ENCODE measurements around the gene ZNF804B.
"Not testable (repeated sequence)": the region's sequence is repeated elsewhere in the genome, so short reads cannot be mapped to it uniquely, and the experiment has no call there.

Gene ZNF804B

DNA sequence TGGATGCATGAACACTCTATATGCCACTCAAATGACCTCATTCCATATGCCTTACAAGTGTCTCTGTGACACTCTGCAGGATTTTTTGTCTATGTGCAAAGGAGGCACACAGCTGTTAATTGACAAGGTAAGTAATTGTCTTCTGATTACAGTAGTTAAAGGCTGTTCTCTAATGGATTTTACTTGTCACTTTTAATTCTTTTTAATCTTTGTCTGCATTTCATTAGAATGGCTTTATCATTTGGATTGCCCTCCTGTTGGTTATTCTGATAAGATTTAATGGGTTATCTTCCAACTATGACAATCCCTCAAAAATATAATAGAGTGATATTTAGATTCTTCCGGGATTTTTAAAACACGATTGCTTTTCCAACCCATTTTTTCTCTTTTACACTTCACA lies 326.1 kb downstream of the ZNF804B start:
- DNase-seq (ENCODE audit: low spot score), result no peak

- DNase-seq (ENCODE audit: low spot score), result no peak
These were observed 332.1 kb downstream of the ZNF804B start for GRCh38 chr7:89091550-89091949.

DNA sequence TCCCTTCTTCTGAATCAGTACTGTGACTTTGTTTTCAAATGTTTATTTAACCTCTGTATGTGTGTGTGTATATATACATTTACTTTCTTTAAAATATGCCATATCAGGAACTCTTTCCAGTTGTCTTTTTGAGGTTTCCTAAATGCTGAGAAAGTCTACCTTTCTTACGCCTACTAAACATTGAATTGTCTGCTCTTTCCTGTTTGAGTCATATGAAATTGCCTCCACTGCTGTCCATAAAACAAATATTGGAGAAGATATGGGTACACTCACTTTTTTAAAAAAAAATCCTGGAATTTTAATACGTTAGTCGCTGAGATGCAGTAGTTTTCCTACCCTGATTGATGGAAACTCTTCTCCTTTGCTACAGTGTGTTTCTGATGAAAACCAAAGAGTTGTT lies 334.8 kb downstream of the ZNF804B start:
- no peak for DNase-seq (ENCODE audit: low spot score)

DNA sequence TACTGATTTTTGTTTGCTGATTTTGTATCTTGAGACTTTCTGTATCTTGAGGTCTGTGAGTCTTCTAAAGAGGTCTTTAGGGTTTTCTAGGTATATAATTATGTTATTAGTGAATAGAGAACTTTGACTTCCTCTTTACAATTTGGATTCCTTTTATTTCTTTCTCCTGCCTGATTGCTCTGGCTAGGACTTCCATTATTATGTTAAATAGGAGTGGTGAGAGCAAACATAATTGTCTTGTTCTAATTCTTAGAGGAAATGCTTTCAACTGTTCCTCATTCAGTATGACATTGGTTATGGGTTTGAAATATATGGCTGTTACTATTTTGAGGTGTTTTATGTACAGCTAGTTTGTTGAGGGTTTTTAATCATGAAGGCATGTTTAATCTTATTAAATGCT lies 344.1 kb downstream of the ZNF804B start:
- DNase-seq (ENCODE audit: low spot score), result no peak

DNA sequence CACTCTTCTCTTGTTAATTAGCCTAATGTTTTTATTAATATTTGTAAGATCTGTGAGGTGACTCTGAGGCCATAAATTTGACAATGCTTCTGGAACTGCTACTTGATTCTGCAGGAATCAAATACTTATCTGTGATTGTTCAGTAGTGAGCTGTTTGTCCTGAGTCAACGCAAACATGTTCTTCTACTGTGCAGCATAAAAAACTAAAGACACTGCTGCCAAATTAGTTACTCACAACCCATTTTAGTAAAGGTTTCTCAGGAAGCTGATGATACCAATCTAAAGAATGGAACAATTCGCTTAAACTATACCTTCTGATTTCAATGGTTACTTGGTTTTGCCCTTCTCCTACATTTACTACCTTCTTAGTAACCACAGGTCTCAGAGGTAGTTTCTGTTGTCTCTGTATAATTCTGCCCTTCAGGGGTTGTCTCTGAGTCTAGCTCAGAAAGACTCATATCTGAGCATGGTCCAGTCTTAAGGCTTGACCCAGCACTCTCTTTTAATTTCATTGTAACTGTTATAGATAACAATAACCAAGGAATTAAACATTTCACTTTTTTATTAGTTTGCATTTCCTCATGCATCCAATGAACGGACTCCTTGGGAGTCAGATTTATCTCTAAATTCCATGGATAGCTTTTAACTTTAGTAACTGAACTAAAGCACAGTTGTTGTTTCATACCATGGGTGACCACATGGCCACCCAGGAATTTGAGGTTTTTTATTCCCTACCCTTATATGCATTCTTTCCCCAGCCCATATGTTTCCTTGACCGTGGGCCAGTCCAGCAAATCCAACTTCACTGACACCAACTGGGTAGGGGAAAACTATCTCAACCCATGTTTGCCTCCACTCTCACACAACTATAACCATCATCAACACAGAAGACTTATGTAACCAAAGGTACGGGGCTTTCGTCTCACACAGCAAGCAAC lies 345.5 kb downstream of the ZNF804B start:
- DNase-seq (ENCODE audit: low spot score), result peak; percentile 6

GRCh38 chr7:89123871-89124270 lies 364.4 kb downstream of the ZNF804B start:
- no peak for DNase-seq (ENCODE audit: low spot score)

DNA sequence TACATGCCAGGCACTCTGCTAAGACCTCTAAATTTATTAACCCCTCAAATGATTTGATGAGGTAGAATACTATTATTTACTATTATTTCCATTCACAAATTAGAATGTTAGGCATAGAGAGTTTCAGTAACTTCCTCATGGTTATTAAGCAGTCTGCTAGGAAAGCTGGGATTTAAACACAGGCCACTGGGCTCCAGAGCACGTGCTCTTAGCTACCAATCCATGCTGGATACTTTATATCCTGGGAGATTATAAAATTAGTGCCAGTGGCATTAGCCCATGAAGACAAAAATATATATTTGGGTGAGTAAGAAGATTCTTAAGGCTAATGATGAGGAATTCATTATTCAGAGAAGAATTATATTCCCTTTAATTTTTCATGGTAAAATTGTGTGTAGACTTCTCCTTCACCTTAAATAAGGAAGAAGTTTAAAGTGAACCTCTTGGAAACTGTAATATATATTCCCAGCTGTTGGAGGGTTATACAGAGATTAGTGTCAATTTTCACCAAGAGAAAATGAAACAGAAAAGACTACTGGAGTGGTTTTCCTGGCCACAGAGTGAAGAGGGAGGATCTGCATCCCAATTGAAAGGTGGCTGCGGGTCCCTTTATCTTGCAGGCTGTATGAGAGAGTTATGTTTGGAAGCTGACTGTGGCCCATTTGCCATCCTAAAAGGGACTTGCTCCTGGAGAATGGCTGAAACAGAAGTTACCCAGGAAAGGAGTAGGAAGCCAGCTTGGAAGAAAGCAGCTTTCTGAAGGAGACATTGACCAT lies 370.3 kb downstream of the ZNF804B start:
- DNase-seq (ENCODE audit: low spot score), result no peak

DNA sequence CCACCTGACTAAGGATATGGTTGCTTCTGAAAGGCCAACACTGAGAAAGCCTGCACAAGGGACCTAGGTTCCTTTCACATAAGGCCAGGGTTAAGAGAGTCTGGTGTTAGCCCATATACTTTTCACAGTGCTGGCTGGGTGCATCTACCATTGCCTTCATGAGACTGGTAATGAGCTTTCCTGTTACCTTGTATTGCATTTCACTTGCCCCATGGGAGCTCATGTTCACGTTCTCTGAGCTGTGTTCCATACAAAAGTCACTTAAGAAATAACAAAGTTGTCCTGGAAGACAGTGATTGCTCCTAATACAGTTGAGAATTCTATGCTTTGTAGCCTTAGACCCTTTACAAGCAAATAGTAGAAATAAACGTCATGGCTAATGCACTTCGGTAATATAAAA lies 373.9 kb downstream of the ZNF804B start:
- DNase-seq (ENCODE audit: low spot score), result no peak

- no peak for DNase-seq (ENCODE audit: low spot score)
These were observed 374.3 kb downstream of the ZNF804B start for GRCh38 chr7:89133819-89134218.

GRCh38 chr7:89145801-89146200 lies 386.3 kb downstream of the ZNF804B start:
- no peak for DNase-seq (ENCODE audit: low spot score)

DNA sequence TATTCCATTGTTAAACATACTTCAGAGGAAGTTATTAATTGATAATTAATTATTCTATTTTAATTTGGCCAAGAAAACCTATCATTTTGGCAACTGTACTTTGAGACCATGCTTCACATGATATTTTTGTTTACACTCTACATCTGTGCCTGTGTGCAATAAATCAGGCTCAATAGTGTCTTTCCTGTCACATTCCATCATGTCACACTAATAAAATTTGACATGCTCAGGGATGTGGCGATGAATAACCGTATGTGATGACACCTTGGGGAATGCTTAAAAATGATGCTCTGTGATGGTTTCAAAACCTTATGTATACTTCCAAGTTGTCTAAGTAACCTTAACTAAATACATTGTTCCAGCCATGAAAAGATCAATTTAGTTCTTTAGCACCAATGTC lies 400.6 kb downstream of the ZNF804B start:
- no peak for DNase-seq (ENCODE audit: low spot score)

GRCh38 chr7:89165421-89165820 lies 405.9 kb downstream of the ZNF804B start:
- no peak for DNase-seq (ENCODE audit: low spot score)

- DNase-seq (ENCODE audit: low spot score), result no peak
These were observed 411.1 kb downstream of the ZNF804B start for GRCh38 chr7:89170628-89171027.

DNA sequence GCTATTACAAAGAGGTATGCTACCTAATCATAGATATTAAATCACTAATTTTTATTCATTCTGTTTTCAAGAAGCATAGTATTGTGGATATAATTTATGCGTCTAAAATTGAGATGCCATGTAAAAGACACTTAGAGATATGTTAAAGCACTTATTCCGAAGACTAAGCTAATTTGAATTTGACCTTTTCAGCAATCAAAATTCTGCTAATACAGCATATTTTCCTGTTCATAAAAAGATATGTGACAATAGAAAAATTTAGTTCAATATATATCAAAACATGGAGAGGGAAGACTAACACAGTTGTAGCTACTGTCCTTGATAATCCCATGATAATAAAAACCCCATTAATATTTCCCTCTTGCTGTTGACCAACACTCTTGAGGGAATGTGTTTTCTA lies 422.6 kb downstream of the ZNF804B start:
- no peak for DNase-seq (ENCODE audit: low spot score)

- DNase-seq (ENCODE audit: low spot score), result no peak
These were observed 424.2 kb downstream of the ZNF804B start for GRCh38 chr7:89183712-89184111.

GRCh38 chr7:89200758-89201157 lies 441.3 kb downstream of the ZNF804B start:
- DNase-seq (ENCODE audit: low spot score), result no peak

DNA sequence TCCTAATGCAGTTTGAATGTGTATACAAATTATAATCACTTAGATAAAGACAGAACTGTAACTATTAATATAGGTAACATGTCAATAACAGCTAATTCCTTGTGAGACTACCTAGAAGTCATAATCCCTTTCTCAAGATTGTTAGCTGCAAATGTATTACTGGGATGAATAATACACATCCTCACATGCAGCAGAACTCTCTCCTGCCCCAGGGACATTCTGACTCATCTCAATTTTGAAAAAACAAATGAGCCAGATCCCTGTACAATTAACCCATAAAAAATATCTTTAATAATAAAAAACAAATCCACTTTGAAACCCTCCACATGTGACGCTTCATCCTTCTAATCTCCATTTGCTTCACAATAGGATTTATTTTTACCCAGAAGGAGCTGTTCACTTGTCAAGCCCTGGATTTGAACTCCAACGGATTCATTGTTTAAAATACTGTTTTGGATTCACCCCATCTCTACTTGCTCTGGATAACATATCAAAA lies 464.4 kb downstream of the ZNF804B start:
- no peak for DNase-seq (ENCODE audit: low spot score)

GRCh38 chr7:89228688-89229171 lies 469.2 kb downstream of the ZNF804B start:
- DNase-seq (ENCODE audit: low spot score), result not testable (repeated sequence)

DNA sequence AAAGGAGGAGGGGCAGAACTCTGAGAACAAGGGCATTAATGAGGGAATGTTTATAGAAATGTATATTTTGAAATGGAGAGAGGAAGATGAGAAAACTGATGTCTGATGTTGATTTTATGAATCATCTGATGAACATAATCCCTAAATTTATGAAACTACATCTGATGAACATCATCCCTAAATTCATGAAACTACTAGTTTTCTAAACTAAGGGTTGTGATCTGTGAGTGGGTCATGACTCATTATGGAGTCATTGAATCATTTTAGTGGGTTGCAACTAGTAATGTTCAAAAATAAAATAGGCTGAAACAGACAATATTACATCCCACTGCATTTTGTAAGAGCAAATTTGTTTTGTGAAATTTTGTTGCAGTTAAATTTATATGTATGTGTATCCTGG lies 478.7 kb downstream of the ZNF804B start:
- DNase-seq (ENCODE audit: low spot score), result peak; percentile 6

DNA sequence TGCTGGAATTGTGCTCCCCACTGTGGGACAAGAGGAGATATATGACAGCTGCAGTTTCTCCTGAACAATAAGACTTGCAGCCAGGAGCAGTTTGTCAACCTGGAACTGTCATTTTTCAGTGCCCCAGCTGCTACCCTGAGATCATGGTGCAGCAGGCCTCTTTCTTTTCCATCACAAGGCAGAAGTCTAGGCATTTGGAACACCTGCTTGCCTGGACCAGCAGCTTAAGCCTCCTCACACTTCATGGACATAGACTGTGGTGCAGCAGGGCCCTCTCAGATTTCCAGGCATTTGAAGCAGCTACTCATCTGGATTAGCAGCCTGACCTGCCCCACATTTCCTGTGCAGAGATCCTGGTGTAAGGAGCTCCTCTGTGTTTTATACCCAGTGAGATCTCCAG lies 486.7 kb downstream of the ZNF804B start:
- no peak for DNase-seq (ENCODE audit: low spot score)

GRCh38 chr7:89247207-89247606 lies 487.7 kb downstream of the ZNF804B start:
- no peak for DNase-seq (ENCODE audit: low spot score)

DNA sequence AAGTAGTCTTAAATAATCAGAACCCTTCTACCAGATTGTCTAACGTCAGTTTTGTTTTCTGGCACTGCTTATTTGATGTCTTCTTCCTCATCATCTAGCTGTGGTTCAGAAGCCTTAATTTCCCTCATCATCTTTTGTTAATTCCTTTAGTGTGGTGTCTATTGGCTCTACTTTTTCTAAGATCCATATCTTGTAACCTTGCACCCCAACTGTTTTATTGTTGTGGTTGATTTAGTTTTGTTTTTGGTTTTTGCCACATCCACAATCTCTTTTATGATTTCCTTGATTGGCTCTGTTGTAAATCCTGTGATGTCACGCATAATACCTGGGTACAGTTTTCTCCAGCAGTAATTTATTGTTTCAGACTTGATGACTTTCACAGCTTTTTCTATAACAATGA lies 499.6 kb downstream of the ZNF804B start:
- DNase-seq (ENCODE audit: low spot score), result no peak

DNA sequence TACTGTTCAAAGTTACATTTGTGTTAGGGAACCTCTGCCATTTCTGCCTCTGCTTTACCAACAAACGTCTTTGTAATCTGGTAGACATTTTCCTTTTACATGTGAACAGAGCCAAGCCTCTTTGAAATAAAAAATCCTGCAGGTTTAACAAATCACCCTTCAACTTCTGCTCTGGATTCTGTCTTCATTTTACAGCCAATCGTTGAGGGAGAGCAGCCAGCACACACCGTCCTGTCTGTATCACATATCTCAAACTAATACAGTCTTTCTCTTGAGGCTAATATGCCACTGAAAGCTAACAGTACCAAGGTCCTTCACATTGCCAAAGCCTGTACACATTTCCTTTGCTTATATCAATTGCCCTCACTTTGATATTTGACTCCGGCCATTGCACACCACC lies 504.6 kb downstream of the ZNF804B start:
- no peak for DNase-seq (ENCODE audit: low spot score)

Data from AG20443 (cell line).